Neuron (in vitro differentiated cells): Measurements from ENCODE around the gene GATAD2A.
"Not testable (repeated sequence)": the region's sequence is repeated elsewhere in the genome, so short reads cannot be mapped to it uniquely, and the experiment has no call there.

Source experiments
- H2AFZ ChIP-seq: one replicate; pipeline ENCODE4 v1.6.1; 2013; ENCODE audit warnings: low read depth, mild to moderate bottlenecking, inconsistent platforms, low read length, moderate library complexity
- H3K27me3 ChIP-seq: one replicate; pipeline ENCODE4 v1.6.1; 2013; ENCODE audit warnings: low read length; ENCODE audit not compliant: insufficient read depth
- H3K36me3 ChIP-seq: one replicate; pipeline ENCODE4 v1.6.1; 2013; ENCODE audit warnings: low read length; ENCODE audit not compliant: insufficient read depth
- H3K4me1 ChIP-seq: one replicate; pipeline ENCODE4 v1.6.1; 2013; ENCODE audit warnings: low read length; ENCODE audit not compliant: insufficient read depth
- H3K4me3 ChIP-seq: 2 replicates; pipeline ENCODE4 v1.5.1; 2013; ENCODE audit warnings: mild to moderate bottlenecking, low read length, moderate library complexity
- H3K9me3 ChIP-seq: one replicate; pipeline ENCODE4 v1.6.1; 2013; ENCODE audit warnings: low read length

GATAD2A gene

GRCh38 chr19:19451429-19452242 is 46.2 kb downstream of the GATAD2A start:
- Histone ChIP-seq H3K4me3 (no peak overlapping the region), H2AFZ (no peak overlapping the region), H3K36me3 (peaks cover 3% of the 10 kb centered on the region), H3K4me1 (no peaks in the 10 kb centered on the region), H3K27me3 (no peaks in the 10 kb centered on the region), H3K9me3 (peaks cover 2% of the 10 kb centered on the region)

DNA sequence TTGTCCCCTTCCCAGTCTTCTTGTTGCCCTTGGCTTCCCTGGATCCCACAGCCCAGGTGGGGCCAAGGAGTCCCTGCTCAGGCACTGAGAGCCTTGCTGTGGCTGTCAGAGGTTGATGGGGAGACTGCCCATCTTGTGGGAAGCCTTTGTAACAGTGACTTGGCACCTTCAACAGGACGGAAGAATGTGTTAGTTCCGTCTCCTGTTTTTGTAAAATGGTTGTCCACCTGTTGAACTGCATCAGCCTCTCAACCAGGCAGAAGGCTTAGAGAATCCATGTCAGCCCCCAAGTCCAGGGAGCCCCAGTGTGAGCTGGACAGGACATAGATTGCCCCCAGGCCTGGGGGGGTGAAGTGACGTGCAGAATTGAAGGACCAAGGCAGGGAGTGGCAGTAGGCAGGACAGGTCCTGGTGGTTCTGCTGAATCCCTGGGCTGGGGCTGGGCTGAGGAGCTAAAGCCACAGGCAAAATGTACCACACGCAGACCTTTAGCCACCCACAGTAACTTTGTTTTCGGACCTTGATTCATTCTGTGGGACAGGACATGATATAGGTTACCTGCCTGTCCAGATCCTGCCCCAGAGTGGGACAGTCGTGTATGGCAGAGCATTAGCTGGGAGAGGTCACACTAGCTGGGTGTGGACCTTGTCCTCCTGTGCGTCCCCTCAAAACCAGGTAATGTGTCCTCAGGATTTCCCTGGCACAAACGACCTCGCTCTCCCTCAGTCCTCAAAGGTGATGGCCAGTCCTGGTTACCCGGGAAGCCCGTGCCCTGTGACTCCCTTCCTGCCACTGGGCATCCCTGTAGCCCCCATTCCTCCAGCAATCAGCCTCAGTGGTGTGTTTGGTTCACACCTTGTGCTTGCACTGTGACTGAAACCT is 47.0 kb downstream of the GATAD2A start:
- no peaks in the 10 kb centered on the region for H3K4me1 ChIP-seq
- H3K27me3 ChIP-seq, result no peaks in the 10 kb centered on the region
- H3K4me3 ChIP-seq, result no peak overlapping the region
- no peak overlapping the region for H2AFZ ChIP-seq
- peaks cover 6% of the 10 kb centered on the region for H3K36me3 ChIP-seq
- peaks cover 2% of the 10 kb centered on the region for H3K9me3 ChIP-seq

- Histone ChIP-seq H3K27me3 (no peaks in the 10 kb centered on the region), H3K4me1 (no peaks in the 10 kb centered on the region), H3K36me3 (peaks cover 6% of the 10 kb centered on the region), H3K4me3 (no peak overlapping the region), H2AFZ (no peak overlapping the region), H3K9me3 (peaks cover 2% of the 10 kb centered on the region)
These were observed 47.6 kb downstream of the GATAD2A start for GRCh38 chr19:19453125-19453454.

DNA sequence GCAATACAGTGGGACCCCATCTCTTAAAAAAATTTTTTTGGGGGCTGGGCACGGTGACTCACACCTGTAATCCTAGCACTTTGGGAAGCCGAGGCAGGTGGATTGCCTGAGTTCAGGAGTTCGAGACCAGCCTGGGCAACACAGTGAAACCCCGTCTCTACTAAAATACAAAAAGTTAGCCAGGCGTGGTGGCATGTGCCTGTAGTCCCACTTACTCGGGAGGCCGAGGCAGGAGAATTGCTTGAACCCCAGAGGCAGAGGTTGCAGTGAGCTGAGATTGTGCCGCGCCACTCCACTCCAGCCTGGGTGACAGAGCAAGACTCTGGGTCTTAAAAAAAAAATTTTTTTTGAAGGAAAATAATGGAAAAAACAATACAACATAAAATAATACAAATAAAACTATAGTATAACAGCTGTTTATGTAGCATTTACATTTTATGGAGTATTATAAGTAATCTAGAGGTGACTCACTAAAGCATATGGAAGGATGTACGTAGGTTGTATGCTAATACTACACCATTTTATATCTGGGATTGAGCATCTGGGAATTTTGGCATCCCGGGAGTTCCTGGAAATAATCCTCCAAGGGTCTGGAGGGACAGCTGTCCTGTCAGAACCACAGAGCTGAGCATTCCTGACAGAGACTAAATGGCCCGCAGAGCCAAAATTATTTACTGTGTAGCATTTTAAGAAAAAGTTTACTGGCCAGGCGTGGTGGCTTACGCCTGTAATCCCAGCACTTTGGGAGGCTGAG is 49.9 kb downstream of the GATAD2A start:
- H3K4me3 ChIP-seq, H3K4me1 ChIP-seq, H3K36me3 ChIP-seq, H2AFZ ChIP-seq, H3K9me3 ChIP-seq, H3K27me3 ChIP-seq: not testable (repeated sequence)

GRCh38 chr19:19457671-19458070 is 52.2 kb downstream of the GATAD2A start:
- Histone ChIP-seq H3K4me3 (no peak overlapping the region), H2AFZ (no peak overlapping the region), H3K4me1 (peaks cover 25% of the 10 kb centered on the region), H3K27me3 (no peaks in the 10 kb centered on the region), H3K9me3 (no peaks in the 10 kb centered on the region), H3K36me3 (peaks cover 6% of the 10 kb centered on the region)

GRCh38 chr19:19458110-19458816 is 52.8 kb downstream of the GATAD2A start:
- Histone ChIP-seq H3K27me3 (no peaks in the 10 kb centered on the region), H3K4me1 (peaks cover 31% of the 10 kb centered on the region), H3K4me3 (no peak overlapping the region), H3K36me3 (peaks cover 6% of the 10 kb centered on the region), H2AFZ (no peak overlapping the region), H3K9me3 (no peaks in the 10 kb centered on the region)

DNA sequence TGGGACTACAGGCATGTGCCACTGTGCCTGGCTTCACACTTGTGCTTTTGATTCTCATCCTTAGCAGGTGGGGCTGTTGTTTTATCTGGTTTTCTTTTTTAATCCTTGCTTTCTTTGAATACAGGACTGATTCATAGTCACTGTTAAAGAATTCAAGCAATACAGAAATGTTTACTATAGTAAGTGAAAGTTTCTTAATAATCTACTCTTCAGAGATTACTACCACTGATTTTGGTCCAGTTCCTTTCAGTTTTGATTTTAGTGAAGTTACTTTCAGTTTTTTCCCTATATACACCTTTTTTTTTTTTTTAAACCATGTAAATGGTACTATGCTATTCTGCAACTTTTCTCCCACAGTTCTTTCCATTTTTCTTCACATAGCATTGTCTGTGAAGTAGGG is 53.6 kb downstream of the GATAD2A start:
- H3K4me1 ChIP-seq, result peaks cover 39% of the 10 kb centered on the region
- H3K4me3 ChIP-seq, result no peak overlapping the region

DNA sequence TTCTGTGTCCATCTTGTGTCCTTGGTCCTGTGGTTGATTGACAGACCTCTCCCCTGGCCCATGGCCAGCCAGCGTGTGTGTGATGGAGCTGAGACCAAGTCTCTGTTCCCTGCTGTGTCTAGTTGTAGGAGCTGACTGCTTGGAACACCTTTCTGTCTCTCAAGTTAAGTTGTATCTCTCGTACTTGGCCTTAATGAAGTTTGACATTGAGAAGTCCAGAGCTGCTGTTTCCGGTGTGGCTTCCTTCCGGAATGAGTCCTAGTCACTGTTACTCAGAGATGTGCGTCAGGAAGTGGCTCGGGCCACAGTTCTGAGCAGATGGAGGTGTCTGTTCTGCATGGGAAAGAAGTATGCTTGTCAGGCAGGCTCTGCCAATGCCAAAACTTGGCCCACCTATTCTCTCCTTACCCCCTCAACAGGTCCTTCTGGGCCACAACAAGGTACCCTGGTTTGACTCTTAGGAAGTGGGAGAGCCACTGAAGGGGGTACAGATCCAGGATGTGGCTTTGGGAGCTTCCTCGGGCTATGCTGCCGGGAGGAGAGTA is 54.3 kb downstream of the GATAD2A start:
- Histone ChIP-seq H3K4me1 (peaks cover 46% of the 10 kb centered on the region), H3K27me3 (no peaks in the 10 kb centered on the region), H2AFZ (no peak overlapping the region)

More for the DNA sequence above, 53.6 kb downstream of the GATAD2A start:
- no peak overlapping the region for H2AFZ ChIP-seq
- no peaks in the 10 kb centered on the region for H3K27me3 ChIP-seq
- H3K36me3 ChIP-seq, result peaks cover 6% of the 10 kb centered on the region
- no peaks in the 10 kb centered on the region for H3K9me3 ChIP-seq

DNA sequence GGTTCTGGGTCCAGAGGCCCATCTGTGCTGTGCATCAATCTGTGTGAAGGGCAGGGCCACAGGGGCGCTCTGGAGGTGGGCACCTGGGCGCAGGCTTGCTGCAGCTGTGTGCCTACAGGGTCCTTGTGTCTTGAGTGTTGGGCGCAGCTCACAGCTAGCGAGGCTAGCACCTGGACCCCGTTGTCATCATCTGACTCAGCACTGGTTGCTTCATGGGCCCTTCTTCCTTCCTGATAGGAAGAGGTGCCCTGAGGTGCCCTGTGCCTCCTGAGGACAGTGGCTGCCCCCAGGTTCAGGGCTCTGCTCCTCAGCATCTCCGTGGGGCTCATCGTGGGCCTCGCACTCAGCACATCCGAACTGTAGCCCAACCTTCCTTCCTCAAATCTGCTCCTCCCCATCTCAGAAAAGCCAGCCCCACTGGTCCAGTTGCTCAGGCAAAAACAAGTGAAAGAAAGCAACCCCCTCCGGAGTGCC is 54.8 kb downstream of the GATAD2A start:
- H3K9me3 ChIP-seq, result no peaks in the 10 kb centered on the region
- peaks cover 50% of the 10 kb centered on the region for H3K4me1 ChIP-seq
- H2AFZ ChIP-seq, result no peak overlapping the region
- H3K36me3 ChIP-seq, result peaks cover 11% of the 10 kb centered on the region
- no peak overlapping the region for H3K4me3 ChIP-seq
- no peaks in the 10 kb centered on the region for H3K27me3 ChIP-seq

More for the DNA sequence above, 54.3 kb downstream of the GATAD2A start:
- Histone ChIP-seq H3K36me3 (peaks cover 6% of the 10 kb centered on the region), H3K4me3 (no peak overlapping the region), H3K9me3 (no peaks in the 10 kb centered on the region)

DNA sequence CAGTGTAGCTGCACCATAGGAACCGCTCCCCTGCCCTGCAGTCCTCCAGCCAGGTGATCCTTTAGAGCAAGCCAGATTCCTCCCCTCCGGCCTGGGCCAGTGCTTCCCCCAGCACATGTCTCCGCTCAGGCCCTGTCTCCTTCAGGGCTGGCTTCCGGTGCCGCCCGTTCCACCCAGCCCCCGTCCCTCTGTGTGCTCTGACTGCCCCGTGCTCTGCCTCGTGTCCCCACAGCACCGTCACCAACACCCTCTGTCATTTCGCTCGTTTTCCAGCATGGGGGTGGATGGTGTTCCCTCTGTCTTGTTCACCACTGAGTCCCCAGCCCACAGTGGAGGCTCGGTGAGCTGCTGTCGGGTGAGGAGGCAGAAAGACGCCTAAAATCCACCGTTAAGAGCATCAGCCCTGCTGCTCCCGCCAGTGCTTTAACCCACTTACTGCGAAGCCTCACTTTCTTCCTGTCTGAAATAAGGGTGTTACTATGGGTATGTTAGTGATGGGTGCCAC is 55.3 kb downstream of the GATAD2A start:
- Histone ChIP-seq H3K36me3 (peaks cover 16% of the 10 kb centered on the region), H3K4me1 (peaks cover 50% of the 10 kb centered on the region), H2AFZ (no peak overlapping the region), H3K27me3 (no peaks in the 10 kb centered on the region), H3K4me3 (no peak overlapping the region), H3K9me3 (peaks cover 4% of the 10 kb centered on the region)

DNA sequence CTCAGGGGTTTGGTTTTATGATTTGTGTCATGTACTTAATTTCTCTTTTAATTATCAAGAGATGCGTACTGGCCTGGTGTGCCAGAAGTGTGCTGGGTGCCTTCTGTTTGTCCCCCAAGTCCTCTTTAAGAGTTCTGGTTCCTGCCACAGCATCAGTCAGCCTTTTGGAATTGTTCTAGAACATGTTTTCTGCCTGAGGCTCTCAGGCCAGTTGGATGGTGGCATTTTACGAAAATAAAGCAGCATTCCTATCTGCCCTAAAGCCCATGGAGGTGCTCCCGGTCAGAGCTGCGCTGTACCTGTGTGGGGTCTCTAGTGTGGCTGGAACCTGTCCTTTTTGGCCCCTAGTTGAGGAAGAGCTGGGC is 55.8 kb downstream of the GATAD2A start:
- no peaks in the 10 kb centered on the region for H3K27me3 ChIP-seq
- no peak overlapping the region for H2AFZ ChIP-seq
- peaks cover 7% of the 10 kb centered on the region for H3K9me3 ChIP-seq
- peaks cover 50% of the 10 kb centered on the region for H3K4me1 ChIP-seq
- H3K4me3 ChIP-seq, result no peak overlapping the region
- H3K36me3 ChIP-seq, result peaks cover 21% of the 10 kb centered on the region
